HG02623 (cell line): ENCODE results near the gene ZNF750.

Experiments used
- ATAC-seq: cut with Tn5 transposase; IDR thresholded peaks from one replicate; pipeline ENCODE4 v1.9.1; 2021; ENCODE audit warnings: moderate library complexity; ENCODE audit not compliant: unreplicated experiment

The ZNF750 gene

GRCh38 chr17:82815354-82815753, 24.5 kb downstream of the ZNF750 start:
- no peak for ATAC-seq

- ATAC-seq = no peak
Observed at GRCh38 chr17:82814834-82815233, 25.0 kb downstream of the ZNF750 start.

GRCh38 chr17:82813299-82814051, 26.3 kb downstream of the ZNF750 start:
- no peak for ATAC-seq

DNA sequence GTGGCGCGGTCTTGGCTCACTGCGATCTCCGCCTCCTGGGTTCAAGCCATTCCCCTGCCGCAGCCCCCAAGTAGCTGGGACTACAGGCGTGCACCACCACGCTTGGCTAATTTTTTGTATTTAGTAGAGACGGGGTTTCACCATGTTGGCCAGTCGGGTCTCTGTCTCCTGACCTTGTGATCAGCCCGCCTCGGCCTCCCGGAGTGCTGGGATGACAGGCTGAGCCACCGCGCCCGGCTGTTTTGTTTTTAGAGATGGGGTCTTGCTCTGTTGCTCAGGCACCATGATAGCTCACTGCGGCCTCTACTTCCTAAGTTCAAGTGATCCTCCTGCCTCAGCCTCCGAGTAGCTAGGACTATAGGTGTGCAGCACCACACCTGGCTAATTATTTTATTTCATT, 27.2 kb downstream of the ZNF750 start:
- ATAC-seq = no peak

DNA sequence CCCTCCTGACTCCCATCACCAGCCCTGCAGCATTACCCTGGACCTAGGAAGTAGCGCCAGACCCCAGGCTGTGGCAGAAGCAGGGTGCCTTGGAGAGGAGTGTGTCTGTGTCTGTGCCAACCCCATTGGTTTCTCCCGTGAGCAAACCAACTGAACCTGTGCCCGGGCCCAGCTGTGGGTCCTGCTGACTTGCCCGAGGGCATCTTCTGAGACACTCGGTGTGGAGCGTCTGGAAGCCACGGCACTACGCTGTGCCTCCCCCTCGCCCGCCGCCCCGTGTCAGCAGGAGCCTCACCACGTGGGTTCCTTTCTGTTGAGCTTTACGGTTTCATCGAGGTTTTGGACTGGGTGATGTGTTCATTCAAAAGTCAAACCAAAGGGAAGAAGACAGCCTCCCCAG, 27.8 kb downstream of the ZNF750 start:
- ATAC-seq = no peak

GRCh38 chr17:82810644-82811430, 29.0 kb downstream of the ZNF750 start:
- no peak for ATAC-seq

DNA sequence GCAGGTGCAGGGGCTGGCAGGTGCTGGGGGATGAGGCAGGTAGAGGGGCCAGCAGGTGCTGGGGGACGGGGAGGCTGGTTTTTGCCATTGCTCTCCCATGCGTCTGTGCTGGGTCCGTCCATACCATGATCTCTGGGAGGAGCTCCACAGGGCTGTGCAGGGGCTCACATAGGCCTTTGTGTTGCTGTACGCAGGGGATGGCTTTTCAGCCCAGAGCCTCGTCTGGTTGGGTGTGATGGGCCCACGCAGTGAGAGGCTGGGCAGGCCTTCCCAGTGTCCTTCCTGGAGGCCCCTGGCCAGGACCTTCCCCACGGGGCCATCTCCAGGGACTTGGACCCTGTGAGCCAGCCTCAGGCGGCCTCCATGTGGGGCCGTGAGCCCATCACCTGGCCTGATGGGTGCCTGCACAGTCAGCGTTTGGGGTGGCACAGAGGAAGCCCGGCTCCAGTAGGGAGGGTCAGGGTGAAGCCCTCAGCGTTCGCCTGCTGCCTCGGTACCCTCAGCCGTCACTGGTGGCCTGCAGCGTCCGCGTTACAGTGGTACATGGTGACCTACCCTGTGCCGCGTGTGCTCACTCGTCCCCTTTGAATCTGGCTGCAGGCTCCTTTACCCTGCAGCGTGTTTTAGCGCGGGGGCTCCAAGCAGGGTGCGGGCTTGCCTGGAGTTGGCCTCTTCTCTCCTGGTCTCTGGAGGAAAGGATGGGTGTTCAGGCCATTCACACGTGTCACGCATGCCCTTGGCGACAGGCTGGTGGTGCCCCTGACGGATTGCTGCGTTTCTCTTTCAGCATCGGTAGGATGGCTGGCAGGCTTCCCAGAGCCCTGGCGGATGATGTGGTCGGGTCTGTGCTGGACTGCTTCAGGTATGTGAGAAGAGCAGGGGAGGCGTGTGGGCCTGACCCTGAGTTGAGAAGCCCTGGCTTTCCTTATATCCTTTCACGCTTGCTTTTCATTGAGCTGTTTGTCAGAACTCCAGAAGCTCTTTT, 30.6 kb downstream of the ZNF750 start:
- no peak for ATAC-seq

DNA sequence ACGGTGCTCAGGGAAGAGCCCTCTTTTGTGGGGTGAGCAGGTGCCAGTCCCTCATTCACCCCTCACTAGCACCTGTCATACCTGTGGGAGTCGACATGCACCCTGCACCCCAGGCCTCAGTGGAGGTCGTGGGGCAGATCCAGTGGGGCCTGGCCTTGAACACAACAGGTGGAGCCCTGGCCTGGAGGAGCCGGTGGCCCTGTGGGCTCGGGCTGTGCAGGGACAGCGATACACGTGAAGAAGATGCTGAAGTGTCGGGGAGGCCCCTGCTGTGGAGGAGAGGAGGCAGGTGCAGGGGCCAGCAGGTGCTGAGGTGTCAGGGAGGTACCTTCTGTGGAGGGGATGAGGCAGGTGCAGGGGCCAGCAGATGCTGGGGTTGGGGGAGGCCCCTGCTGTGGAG, 31.8 kb downstream of the ZNF750 start:
- ATAC-seq = no peak

DNA sequence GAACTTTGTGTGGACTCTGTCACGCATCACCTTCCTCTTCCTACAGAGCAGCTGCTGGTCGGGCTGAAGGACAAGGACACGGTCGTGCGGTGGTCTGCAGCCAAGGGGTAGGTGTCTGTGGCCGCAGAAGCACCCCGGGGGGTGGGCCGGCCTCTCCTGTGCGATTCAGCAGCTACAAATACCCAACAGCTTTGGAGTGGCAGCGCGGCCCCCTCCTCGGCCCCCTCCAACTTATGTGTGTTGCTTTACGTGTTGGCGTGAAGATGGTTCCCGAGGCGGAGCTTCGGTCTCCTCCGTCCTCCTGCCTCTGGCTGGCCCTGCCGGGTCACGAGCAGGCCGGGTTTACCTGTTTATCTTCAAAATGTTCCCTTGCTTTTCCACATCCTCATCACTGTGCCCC, 32.3 kb downstream of the ZNF750 start:
- no peak for ATAC-seq

- no peak for ATAC-seq
Observed at GRCh38 chr17:82807101-82807500, 32.7 kb downstream of the ZNF750 start.

DNA sequence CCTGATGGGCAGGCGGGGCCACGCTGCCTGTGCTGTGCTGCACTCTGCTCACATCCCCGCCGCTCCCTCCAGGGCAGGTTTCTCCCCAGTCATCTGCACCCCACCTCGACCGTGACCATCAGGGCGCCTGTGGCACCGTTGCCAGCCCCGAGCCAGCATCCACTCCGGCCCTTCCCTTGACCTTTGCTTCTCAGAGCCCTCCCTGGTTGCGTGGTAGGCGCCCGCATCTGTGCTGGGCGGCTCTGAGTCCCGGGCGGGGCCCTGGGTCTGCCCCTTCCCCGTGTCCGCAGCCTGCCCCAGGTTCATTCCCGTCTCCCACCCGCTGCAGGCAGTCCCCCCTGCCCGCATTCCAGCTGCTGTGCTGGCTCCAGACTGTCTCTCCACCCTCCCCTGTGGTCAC, 33.2 kb downstream of the ZNF750 start:
- no peak for ATAC-seq

- ATAC-seq = no peak
Observed at GRCh38 chr17:82805823-82806222, 34.0 kb downstream of the ZNF750 start.

DNA sequence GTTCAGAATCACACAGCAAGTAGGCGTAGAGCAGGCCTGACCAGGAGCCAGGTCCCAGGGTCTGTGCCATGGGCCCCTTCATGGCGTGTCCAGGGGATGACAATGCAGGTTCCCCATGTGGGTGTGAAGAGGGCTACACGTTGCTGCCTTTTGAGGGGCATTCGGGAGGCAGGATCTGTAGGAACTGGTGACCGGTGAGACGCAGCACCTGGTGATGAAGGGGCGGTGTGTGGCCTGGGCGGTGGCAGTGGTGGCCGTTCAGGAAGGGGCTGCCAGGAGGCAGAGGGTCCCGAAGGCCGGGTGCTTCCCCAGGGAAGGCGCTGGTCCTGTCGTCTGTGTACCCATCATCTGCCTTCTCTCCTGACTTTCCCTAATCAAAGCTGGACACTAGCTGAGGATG, 34.6 kb downstream of the ZNF750 start:
- ATAC-seq = no peak

- no peak for ATAC-seq
Observed at GRCh38 chr17:82804442-82805191, 35.2 kb downstream of the ZNF750 start.

DNA sequence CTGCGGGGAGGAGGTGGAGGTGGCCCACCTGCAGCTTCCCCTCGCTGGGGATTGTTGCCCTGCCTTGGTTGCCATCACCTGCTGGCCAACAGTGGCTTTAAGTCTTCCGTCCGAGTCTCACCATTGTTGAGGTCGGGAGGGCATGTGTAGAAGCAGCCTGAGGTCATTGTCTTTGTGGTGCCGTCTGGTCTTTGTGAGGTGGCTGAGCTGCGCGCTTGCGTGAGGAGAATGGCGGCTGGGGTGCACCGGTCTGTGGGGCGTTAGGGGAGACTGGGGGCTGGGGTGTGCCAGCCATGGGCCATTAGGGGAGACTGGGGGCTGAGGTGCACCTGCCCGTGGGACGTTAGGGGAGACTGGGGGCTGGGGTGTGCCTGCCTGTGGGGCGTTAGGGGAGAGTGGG, 36.2 kb downstream of the ZNF750 start:
- no peak for ATAC-seq

DNA sequence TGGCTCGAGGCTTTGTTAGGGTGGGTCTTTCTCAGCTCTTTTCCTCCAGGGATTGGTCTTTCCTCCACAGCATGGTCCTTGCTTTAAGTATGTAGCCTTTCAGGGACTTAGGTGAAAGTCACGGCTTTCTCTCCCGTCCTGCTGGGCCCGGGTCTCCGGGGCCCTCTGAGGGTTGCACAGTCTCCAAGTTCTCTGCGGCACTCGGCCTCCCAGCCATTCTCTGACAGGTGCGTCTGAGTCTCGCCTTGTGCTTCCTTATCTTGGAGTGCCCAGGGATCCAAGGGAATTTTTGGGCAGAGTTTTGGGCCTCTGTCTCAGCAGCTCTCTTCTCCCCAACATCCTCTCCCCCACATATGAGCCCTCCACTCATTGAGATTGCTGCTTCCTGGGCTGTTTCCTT, 36.6 kb downstream of the ZNF750 start:
- no peak for ATAC-seq

- no peak for ATAC-seq
Observed at GRCh38 chr17:82802075-82802780, 37.6 kb downstream of the ZNF750 start.

GRCh38 chr17:82801377-82801970, 38.3 kb downstream of the ZNF750 start:
- ATAC-seq = no peak

- ATAC-seq = no peak
Observed at GRCh38 chr17:82800885-82801284, 38.9 kb downstream of the ZNF750 start.

GRCh38 chr17:82799591-82799990, 40.2 kb downstream of the ZNF750 start:
- no peak for ATAC-seq
